Measurements from ENCODE around the gene OR4F6.

GRCh38 chr15:101805605-101806345 is 2.5 kb downstream of the OR4F6 start:
- TF ChIP-seq RAD21 (IDR thresholded peaks at IDR 0.05; ENCODE audit: low read depth) (no peak), YY1 (IDR thresholded peaks at IDR 0.05; ENCODE audit: low read depth) (no peak), NFIC (IDR thresholded peaks at IDR 0.05) (no peak), MAX (IDR thresholded peaks at IDR 0.05) (no peak), EP300 (IDR thresholded peaks at IDR 0.05; ENCODE audit: borderline replicate concordance) (no peak), CEBPB (IDR thresholded peaks at IDR 0.05) (no peak), REST (IDR thresholded peaks at IDR 0.05; ENCODE audit: low read depth) (no peak)

Measured in Ishikawa (cell line).